Naive thymus-derived CD4-positive, alpha-beta T cell (primary cell): ENCODE data around the gene TMSB4X. TPM values are rescaled to one million over a fixed set of nuclear protein-coding genes. Genes with fewer than 3 reads are reported as not detected.
A peak's percentile ranks its signal among the peaks of the same experiment; 100 is the strongest.

Experiments used
- ATAC-seq: fragments of 150-1000 bp; cut with Tn5 transposase; 2 replicates; pipeline ENCODE4 v1.10.0; 2021; ENCODE audit warnings: mild to moderate bottlenecking, moderate library complexity
- CTCF ChIA-PET: fragments of 350-600 bp; sonication (Branson Sonifier 250); formaldehyde crosslinking; loops from one replicate; lab custom pipeline; 2021; ENCODE audit warnings: antibody characterized with exemption; lab: Charles Lee
- POLR2A ChIA-PET: fragments of 350-600 bp; sonication (Branson Sonifier 250); formaldehyde crosslinking; loops from one replicate; lab custom pipeline; 2021; ENCODE audit warnings: antibody characterized with exemption, inconsistent platforms; lab: Charles Lee
- DNase-seq, 9 donors: peaks; one replicate each; pipeline versions ENCODE4 v3.0.0 to v3.0.0-alpha.2; 2020 to 2022; ENCODE audit warnings: mixed read lengths in 1 of 9
- H3K27ac ChIP-seq: one replicate; pipeline ENCODE4 v1.7.0; 2013; ENCODE audit warnings: mild to moderate bottlenecking, low read depth, low read length, moderate library complexity
- H3K27me3 ChIP-seq, 2 donors: one replicate each; pipeline ENCODE4 v1.7.0; 2013; ENCODE audit warnings: low read length in 2 of 2, mild to moderate bottlenecking in 2 of 2, moderate library complexity in 2 of 2; ENCODE audit not compliant: control insufficient read depth in 2 of 2, insufficient read depth in 2 of 2
- H3K36me3 ChIP-seq, 3 experiments: 1 replicate in 2 of 3; 2 replicates in 1 of 3; pipeline ENCODE4 v1.7.0; 2013; ENCODE audit warnings: low read length in 3 of 3, mild to moderate bottlenecking in 3 of 3, moderate library complexity in 1 of 3; ENCODE audit not compliant: insufficient read depth in 3 of 3, control insufficient read depth in 2 of 3
- H3K4me1 ChIP-seq, 2 donors: one replicate each; pipeline ENCODE4 v1.7.0; 2013; ENCODE audit warnings: low read length in 2 of 2, mild to moderate bottlenecking in 2 of 2, moderate library complexity in 1 of 2; ENCODE audit not compliant: control insufficient read depth in 2 of 2, insufficient read depth in 2 of 2
- H3K4me3 ChIP-seq: 2 replicates; pipeline ENCODE4 v1.7.0; 2013; ENCODE audit warnings: mild to moderate bottlenecking, low read length
- H3K9me3 ChIP-seq, 3 experiments: 1 replicate in 2 of 3; 2 replicates in 1 of 3; pipeline ENCODE4 v1.7.0; 2013; ENCODE audit warnings: low read length in 3 of 3; ENCODE audit not compliant: control insufficient read depth in 2 of 3
- H3K27ac Mint-ChIP-seq, 9 donors: one replicate each; pipeline ENCODE4 v1.8.0; 2020 to 2022; ENCODE audit warnings: mixed read lengths in 9 of 9, mild to moderate bottlenecking in 8 of 9, moderate library complexity in 5 of 9, inconsistent platforms in 2 of 9
- H3K27me3 Mint-ChIP-seq, 5 donors: one replicate each; pipeline ENCODE4 v1.8.0; 2021 to 2022; ENCODE audit warnings: mixed read lengths in 5 of 5, mild to moderate bottlenecking in 1 of 5
- H3K36me3 Mint-ChIP-seq, 5 donors: one replicate each; pipeline ENCODE4 v1.8.0; 2020 to 2022; ENCODE audit warnings: mixed read lengths in 5 of 5, mild to moderate bottlenecking in 3 of 5, inconsistent platforms in 1 of 5
- H3K4me1 Mint-ChIP-seq, 7 donors: one replicate each; pipeline ENCODE4 v1.8.0; 2020 to 2022; ENCODE audit warnings: mixed read lengths in 7 of 7, mild to moderate bottlenecking in 3 of 7, inconsistent platforms in 1 of 7
- H3K4me3 Mint-ChIP-seq, 10 donors: one replicate each; pipeline ENCODE4 v1.8.0; 2020 to 2022; ENCODE audit warnings: mild to moderate bottlenecking in 10 of 10, mixed read lengths in 10 of 10, moderate library complexity in 6 of 10, inconsistent platforms in 2 of 10
- H3K9me3 Mint-ChIP-seq, 11 donors: one replicate each; pipeline ENCODE4 v1.8.0; 2020 to 2022; ENCODE audit warnings: mixed read lengths in 11 of 11, mild to moderate bottlenecking in 4 of 11, inconsistent platforms in 1 of 11, moderate library complexity in 1 of 11
- intact Hi-C, 2 donors: fragments of 100-400 bp; cut with micrococcal nuclease; formaldehyde crosslinking; loops; one replicate each; pipeline ENCODE4 v1.15.1; 2023
- polyA plus RNA-seq, 2 donors: library from polyadenylated mRNA; unstranded; fragments of 300-500 nt; fragmentation: Illumina TruSeq; gene quantifications; one replicate each; pipeline ENCODE4 v1.2.3, GENCODE V29; 2021
- total RNA-seq, 6 experiments: library from RNA in 5 of 6; stranded (reverse) in 5 of 6; gene quantifications; 1 replicate in 5 of 6; 2 replicates in 1 of 6; pipeline ENCODE4 v1.2.3 and lab custom pipeline; 2021 to 2026

TMSB4X gene
- total and polyA plus RNA-seq, 7 experiments from 2014 or later, result 3,911 to 30,787 (median 5,873) TPM

GRCh38 chrX:12947545-12948235 is 27.2 kb upstream of the TMSB4X start:
- Mint-ChIP-seq H3K9me3 (no peaks in the 10 kb centered on the region), H3K4me3 (peak overlapping the region in 8 of 10 donors; percentile 13 to 84 (median 70)), H3K36me3 (no peaks in the 10 kb centered on the region), H3K27ac (peak overlapping the region; percentile 91 to 99 (median 96)), H3K27me3 (no peaks in the 10 kb centered on the region), H3K4me1 (peaks cover 13 to 65% (median 57%) of the 10 kb centered on the region in 7 donors)
- no peaks in the 10 kb centered on the region for H3K9me3 ChIP-seq
- intact Hi-C loops, result loop anchor here (1.0 to 5.0 kb wide), 3 partner anchors 310 to 541 kb away; no protein-coding TSS in a partner anchor
- no peaks in the 10 kb centered on the region for H3K27me3 ChIP-seq
- H3K4me3 ChIP-seq, result peak overlapping the region; percentile 30
- ChIA-PET POLR2A (interaction anchor here (0.7 to 18.7 kb wide), 9 partner anchors 9 to 542 kb away, joined by 3 to 1267 read pairs (median 7); partner anchors contain the start of gene TMSB4X), CTCF (interaction anchor here (1.0 to 6.9 kb wide), 14 partner anchors 12 to 543 kb away, joined by 3 to 102 read pairs (median 9); partner anchors contain the start of gene TMSB4X)
- DNase-seq (no peak), ATAC-seq (no peak)
- peak overlapping the region; percentile 80 for H3K27ac ChIP-seq
- no peaks in the 10 kb centered on the region for H3K36me3 ChIP-seq
- peaks cover 44 to 45% of the 10 kb centered on the region in 2 donors for H3K4me1 ChIP-seq

GRCh38 chrX:12948495-12948894 is 26.4 kb upstream of the TMSB4X start:
- POLR2A ChIA-PET, result interaction anchor here (0.7 to 18.7 kb wide), 10 partner anchors 8 to 542 kb away, joined by 3 to 1267 read pairs (median 7); partner anchors contain the start of gene TMSB4X
- H3K27me3 Mint-ChIP-seq, result no peaks in the 10 kb centered on the region

GRCh38 chrX:12949205-12949926 is 25.5 kb upstream of the TMSB4X start:
- peaks cover 13 to 82% (median 67%) of the 10 kb centered on the region in 7 donors for H3K4me1 Mint-ChIP-seq
- POLR2A ChIA-PET, result interaction anchor here (0.9 to 18.7 kb wide), 18 partner anchors 11 to 786 kb away, joined by 3 to 1267 read pairs (median 7); partner anchors contain the start of genes OFD1, TMSB4X and TRAPPC2
- H3K36me3 ChIP-seq, result no peaks in the 10 kb centered on the region
- no peaks in the 10 kb centered on the region for H3K9me3 ChIP-seq
- ATAC-seq (no peak), DNase-seq (no peak)
- no peaks in the 10 kb centered on the region for H3K36me3 Mint-ChIP-seq
- peak overlapping the region; percentile 95 to 99 (median 97) for H3K27ac Mint-ChIP-seq
- H3K27me3 Mint-ChIP-seq, result no peaks in the 10 kb centered on the region
- peak overlapping the region; percentile 73 for H3K4me3 ChIP-seq
- peak overlapping the region; percentile 80 for H3K27ac ChIP-seq
- peaks cover 57 to 59% of the 10 kb centered on the region in 2 donors for H3K4me1 ChIP-seq
- peak overlapping the region; percentile 79 to 97 (median 86) for H3K4me3 Mint-ChIP-seq
- no peaks in the 10 kb centered on the region for H3K9me3 Mint-ChIP-seq
- intact Hi-C loops, result loop anchor here in 1 of 2 donors (5.0 kb wide), 1 partner anchor 393 kb away; no protein-coding TSS in a partner anchor
- H3K27me3 ChIP-seq, result no peaks in the 10 kb centered on the region
- CTCF ChIA-PET, result interaction anchor here (0.7 to 6.9 kb wide), 8 partner anchors 21 to 541 kb away, joined by 3 to 102 read pairs (median 9); partner anchors contain the start of gene TMSB4X

More at GRCh38 chrX:12948495-12948894, 26.4 kb upstream of the TMSB4X start:
- Mint-ChIP-seq H3K36me3 (no peaks in the 10 kb centered on the region), H3K4me1 (peaks cover 13 to 73% (median 66%) of the 10 kb centered on the region in 7 donors), H3K9me3 (no peaks in the 10 kb centered on the region), H3K4me3 (peak overlapping the region in 9 of 10 donors; percentile 2 to 97 (median 79)), H3K27ac (peak overlapping the region; percentile 92 to 99 (median 97))
- intact Hi-C loops, result loop anchor here in 1 of 2 donors (5.0 kb wide), 1 partner anchor 394 kb away; no protein-coding TSS in a partner anchor
- peaks cover 51 to 52% of the 10 kb centered on the region in 2 donors for H3K4me1 ChIP-seq
- CTCF ChIA-PET, result interaction anchor here (1.0 to 6.9 kb wide), 5 partner anchors 16 to 540 kb away, joined by 3 to 102 read pairs (median 19); partner anchors contain the start of gene TMSB4X
- no peaks in the 10 kb centered on the region for H3K27me3 ChIP-seq
- DNase-seq, result no peak
- H3K4me3 ChIP-seq, result no peak overlapping the region
- no peaks in the 10 kb centered on the region for H3K36me3 ChIP-seq
- H3K27ac ChIP-seq, result peak overlapping the region; percentile 80
- no peaks in the 10 kb centered on the region for H3K9me3 ChIP-seq
- ATAC-seq, result no peak

- Histone ChIP-seq H3K9me3 (no peaks in the 10 kb centered on the region), H3K4me3 (peak overlapping the region; percentile 73), H3K27ac (peak overlapping the region; percentile 80), H3K27me3 (no peaks in the 10 kb centered on the region), H3K4me1 (peaks cover 65 to 66% of the 10 kb centered on the region in 2 donors), H3K36me3 (no peaks in the 10 kb centered on the region)
- H3K27me3 Mint-ChIP-seq, result no peaks in the 10 kb centered on the region
- H3K4me1 Mint-ChIP-seq, result peaks cover 13 to 89% (median 74%) of the 10 kb centered on the region in 7 donors
- peak overlapping the region; percentile 79 to 97 (median 86) for H3K4me3 Mint-ChIP-seq
- ChIA-PET CTCF (interaction anchor here (0.7 to 6.9 kb wide), 19 partner anchors 11 to 1185 kb away, joined by 3 to 102 read pairs (median 4); partner anchors contain the start of gene TMSB4X), POLR2A (interaction anchor here (0.6 to 18.7 kb wide), 21 partner anchors 10 to 785 kb away, joined by 3 to 1267 read pairs (median 6); partner anchors contain the start of genes OFD1, TMSB4X and TRAPPC2)
- intact Hi-C loops, result loop anchor here (1.0 to 10.0 kb wide), 9 partner anchors 50 to 1085 kb away; partner anchors contain the start of genes OFD1 (in 2 of the 2), TRAPPC2 (in 2 of the 2) and TCEANC (in 1 of the 2)
- DNase-seq, result peak in 8 of 9 donors; percentile 80 to 91 (median 86)
- peak overlapping the region; percentile 95 to 99 (median 97) for H3K27ac Mint-ChIP-seq
- ATAC-seq, result peak; percentile 80
- no peaks in the 10 kb centered on the region for H3K36me3 Mint-ChIP-seq
- H3K9me3 Mint-ChIP-seq, result no peaks in the 10 kb centered on the region
Measured at GRCh38 chrX:12949927-12950656, 24.8 kb upstream of the TMSB4X start.

GRCh38 chrX:12950851-12951594 is 23.9 kb upstream of the TMSB4X start:
- H3K4me1 Mint-ChIP-seq, result peaks cover 13 to 96% (median 78%) of the 10 kb centered on the region in 7 donors
- peak overlapping the region; percentile 95 to 99 (median 97) for H3K27ac Mint-ChIP-seq
- POLR2A ChIA-PET, result interaction anchor here (0.5 to 18.7 kb wide), 29 partner anchors 9 to 1079 kb away, joined by 3 to 1267 read pairs (median 5); partner anchors contain the start of genes GEMIN8, OFD1, TMSB4X and TRAPPC2
- peak in 8 of 9 donors; percentile 61 to 77 (median 72) for DNase-seq
- H3K27me3 Mint-ChIP-seq, result no peaks in the 10 kb centered on the region
- no peaks in the 10 kb centered on the region for H3K36me3 Mint-ChIP-seq
- Histone ChIP-seq H3K4me3 (peak overlapping the region; percentile 73), H3K36me3 (no peaks in the 10 kb centered on the region), H3K4me1 (peaks cover 73 to 75% of the 10 kb centered on the region in 2 donors), H3K27me3 (no peaks in the 10 kb centered on the region), H3K9me3 (no peaks in the 10 kb centered on the region), H3K27ac (peak overlapping the region; percentile 80)
- ATAC-seq, result peak; percentile 82
- CTCF ChIA-PET, result interaction anchor here (0.7 to 6.9 kb wide), 20 partner anchors 10 to 1079 kb away, joined by 3 to 102 read pairs (median 4); partner anchors contain the start of genes GEMIN8 and TMSB4X
- intact Hi-C loops, result loop anchor here (1.0 to 10.0 kb wide), 15 partner anchors 19 to 1084 kb away; partner anchors contain the start of genes OFD1 (in 2 of the 2), TRAPPC2 (in 2 of the 2) and TCEANC (in 1 of the 2)
- no peaks in the 10 kb centered on the region for H3K9me3 Mint-ChIP-seq
- peak overlapping the region; percentile 79 to 97 (median 86) for H3K4me3 Mint-ChIP-seq
